K562 (cell line): ENCODE measurements around the gene PHYHIPL. TPM values are rescaled to one million over a fixed set of nuclear protein-coding genes. Genes with fewer than 3 reads are reported as not detected.

Experiments
- ATAC-seq: fragments of 200-7000 bp; cut with Tn5 transposase; 3 replicates; pipeline ENCODE4 v1.9.1; 2020; ENCODE audit warnings: moderate library complexity
- BruUV-seq: library from RNA; stranded (reverse); fragments of 400-500 nt; replicated peaks from 2 replicates; lab custom pipeline; 2021; lab: Mats Ljungman, UMichigan
- CTCF ChIA-PET: fragments of 300-600 bp; formaldehyde crosslinking; extraction: SDS; loops from one replicate; lab custom pipeline; 2021; ENCODE audit warnings: low intra/inter-chr PET ratio; lab: Yijun Ruan, JAX
- POLR2A ChIA-PET: fragments of 300-600, 350-650 bp; sonication (Branson Sonifier 250); formaldehyde crosslinking; extraction: SDS; loops from one replicate; lab custom pipeline; 2021; ENCODE audit warnings: antibody characterized with exemption, inconsistent platforms; lab: Yijun Ruan, JAX
- DNase-seq, 4 experiments: peaks; one replicate each; pipeline versions ENCODE4 v3.0.0 to v3.0.0-alpha.2; 2011 to 2018; ENCODE audit warnings: low spot score in 3 of 4, mixed read lengths in 3 of 4; ENCODE audit errors: extremely low read depth in 1 of 4
- FAIRE-seq: peaks from 2 replicates; lab custom pipeline; 2011; peaks lifted over from hg19 to GRCh38; lab: Jason Lieb, UNC
- H2AFZ ChIP-seq: 2 replicates; pipeline ENCODE4 v1.6.0; 2011; ENCODE audit warnings: low read depth, low read length, control low read depth, inconsistent platforms
- H3K27ac ChIP-seq: fragments of 200-600 bp; 3 replicates; pipeline ENCODE4 v1.8.0; 2011; ENCODE audit warnings: low read depth, mild to moderate bottlenecking, control low read depth, inconsistent platforms, low read length, moderate library complexity, mixed read lengths; ENCODE audit errors: extremely low read depth
- H3K27me3 ChIP-seq, 2 experiments: fragments of 300-600 bp in 1 of 2; 2 replicates in 1 of 2; 3 replicates in 1 of 2; pipeline versions ENCODE4 v1.6.0 to v1.8.0; 2011; ENCODE audit warnings: inconsistent platforms in 2 of 2, low read length in 2 of 2, mild to moderate bottlenecking in 1 of 2, mixed read lengths in 1 of 2, moderate library complexity in 1 of 2; ENCODE audit not compliant: control insufficient read depth in 2 of 2, insufficient read depth in 2 of 2
- H3K36me3 ChIP-seq: fragments of 300-600 bp; 3 replicates; pipeline ENCODE4 v1.8.0; 2011; ENCODE audit warnings: mild to moderate bottlenecking, low read length, inconsistent platforms; ENCODE audit not compliant: control insufficient read depth, insufficient read depth
- H3K4me1 ChIP-seq, 2 experiments: fragments of 200-600 bp in 1 of 2; replicated peaks in 1 of 2; 2 replicates in 1 of 2; 3 replicates in 1 of 2; pipeline versions ENCODE4 v1.5.1 to v1.8.0; 2011; ENCODE audit warnings: inconsistent platforms in 2 of 2, low read length in 2 of 2, mild to moderate bottlenecking in 1 of 2, mixed read lengths in 1 of 2, moderate library complexity in 1 of 2; ENCODE audit not compliant: control insufficient read depth in 2 of 2, insufficient read depth in 2 of 2
- H3K4me2 ChIP-seq: 2 replicates; pipeline ENCODE4 v1.6.1; 2011; ENCODE audit warnings: low read length, control low read depth, inconsistent platforms, mixed read lengths; ENCODE audit not compliant: insufficient read depth
- H3K4me3 ChIP-seq: fragments of 200-600 bp; sonication (generic), shearing (Covaris generic); 2 replicates; pipeline ENCODE4 v1.5.1; 2016; ENCODE audit warnings: control low read depth, inconsistent platforms
- H3K79me2 ChIP-seq: fragments of 200-600 bp; 3 replicates; pipeline ENCODE4 v1.8.0; 2011; ENCODE audit warnings: low read length, inconsistent platforms; ENCODE audit not compliant: control insufficient read depth, insufficient read depth
- H3K9ac ChIP-seq, 2 experiments: 2 replicates each; pipeline versions ENCODE4 v1.6.0 to v1.6.1; 2011; ENCODE audit warnings: low read depth in 2 of 2, low read length in 2 of 2, control low read depth in 1 of 2, inconsistent platforms in 1 of 2, mild to moderate bottlenecking in 1 of 2, mixed read lengths in 1 of 2; ENCODE audit not compliant: insufficient read depth in 1 of 2
- H3K9me1 ChIP-seq: one replicate; pipeline ENCODE4 v1.6.0; 2011; ENCODE audit warnings: inconsistent platforms, mild to moderate bottlenecking, low read length, moderate library complexity; ENCODE audit not compliant: control insufficient read depth, insufficient read depth
- H3K9me3 ChIP-seq: replicated peaks from 2 replicates; pipeline ENCODE4 v1.5.1; 2011; ENCODE audit warnings: low read depth, low read length, inconsistent platforms; ENCODE audit not compliant: control insufficient read depth, insufficient read depth
- H4K20me1 ChIP-seq: replicated peaks from 2 replicates; pipeline ENCODE4 v1.6.1; 2011; ENCODE audit warnings: low read length, inconsistent platforms, mixed read lengths; ENCODE audit not compliant: control insufficient read depth, insufficient read depth
- CBFA2T2 ChIP-seq: fragments of 450-650 bp; conservative IDR thresholded peaks from 2 replicates; pipeline ENCODE4 v1.6.1; 2017; ENCODE audit warnings: mild to moderate bottlenecking
- CBX1 ChIP-seq: sonication (generic); IDR thresholded peaks from 2 replicates; pipeline ENCODE4 v1.6.1; 2016; ENCODE audit warnings: antibody characterized with exemption, low read depth, mild to moderate bottlenecking
- COPS2 ChIP-seq: fragments of 450-650 bp; conservative IDR thresholded peaks from 2 replicates; pipeline ENCODE4 v1.6.1; 2016; ENCODE audit warnings: mild to moderate bottlenecking, moderate library complexity
- DLX4 ChIP-seq: fragments of 250-450 bp; sonication (Bioruptor Pico); IDR thresholded peaks from 2 replicates; pipeline ENCODE4 v1.6.1; 2021; ENCODE audit warnings: mild to moderate bottlenecking
- ELF1 ChIP-seq: fragments of 200-800 bp; sonication (Bioruptor generic); IDR thresholded peaks from 2 replicates; pipeline ENCODE4 v1.6.1; 2016; ENCODE audit warnings: missing genetic modification characterization, missing compliant biosample characterization
- ESRRA ChIP-seq: fragments of 450-650 bp; IDR thresholded peaks from 2 replicates; pipeline ENCODE4 v1.6.1; 2014; ENCODE audit warnings: low read depth, mild to moderate bottlenecking, moderate library complexity, borderline replicate concordance
- ETV5 ChIP-seq: sonication (generic); formaldehyde crosslinking; IDR thresholded peaks from 2 replicates; pipeline ENCODE4 v1.4.0; 2020; ENCODE audit warnings: low read depth, mild to moderate bottlenecking, missing genetic modification reagents
- POLR2H ChIP-seq: IDR thresholded peaks from 2 replicates; pipeline ENCODE4 v1.6.1; 2016; ENCODE audit warnings: missing genetic modification characterization, low read depth, mild to moderate bottlenecking, control low read depth, missing compliant biosample characterization, moderate library complexity
- RUNX1 ChIP-seq: sonication (generic); IDR thresholded peaks from 2 replicates; pipeline ENCODE4 v1.6.1; 2016; ENCODE audit warnings: antibody characterized with exemption, low read depth
- SAFB ChIP-seq: fragments of 200-400 bp; formaldehyde crosslinking; IDR thresholded peaks from 2 replicates; pipeline ENCODE4 v1.6.1; 2017; ENCODE audit warnings: low read depth, low read length, borderline replicate concordance
- SIRT6 ChIP-seq: IDR thresholded peaks from one replicate; pipeline ENCODE4 v1.6.1; 2012; ENCODE audit warnings: low read depth, mild to moderate bottlenecking, control low read depth, inconsistent platforms, low read length, moderate library complexity
- STAT5A ChIP-seq: IDR thresholded peaks from 2 replicates; pipeline ENCODE4 v1.6.1; 2012; ENCODE audit warnings: low read length, inconsistent platforms, borderline replicate concordance
- ZC3H11A ChIP-seq: IDR thresholded peaks from 2 replicates; pipeline ENCODE4 v1.6.1; 2012; ENCODE audit warnings: low read depth, low read length, improper control_type of control experiment
- ZFP1 ChIP-seq: fragments of 450-650 bp; formaldehyde crosslinking; IDR thresholded peaks from 2 replicates; pipeline ENCODE4 v1.4.0; 2020; ENCODE audit warnings: mild to moderate bottlenecking, mixed read lengths
- ZNF12 ChIP-seq: sonication (generic); formaldehyde crosslinking; IDR thresholded peaks from 2 replicates; pipeline ENCODE4 v1.4.0; 2020; ENCODE audit warnings: mild to moderate bottlenecking, missing genetic modification reagents
- ZNF609 ChIP-seq: sonication (generic); formaldehyde crosslinking; IDR thresholded peaks from 2 replicates; pipeline ENCODE4 v1.8.1; 2023; ENCODE audit warnings: missing genetic modification reagents, mild to moderate bottlenecking, borderline replicate concordance
- WGBS: fragments of 100-300 bp; shearing (Covaris generic); methylation state at CpG from one replicate; pipeline ENCODE4 v1.1.6; 2016; ENCODE audit warnings: low coverage, mixed read lengths; ENCODE audit not compliant: insufficient coverage; ENCODE audit errors: missing lambda C conversion rate; 5-methylcytosine and 5-hydroxymethylcytosine counted together
- in situ Hi-C: fragments of 300-500 bp; cut with MboI; formaldehyde crosslinking; loops from 4 replicates; pipeline ENCODE4 v1.15.0; 2018; ENCODE audit warnings: inconsistent platforms, mixed read lengths
- intact Hi-C: fragments of 100-400 bp; cut with micrococcal nuclease; formaldehyde crosslinking; loops from 2 replicates; pipeline ENCODE4 v1.14.2; 2022
- polyA plus RNA-seq, 8 experiments: library from polyadenylated mRNA; depleted of rRNA in 4 of 8; stranded (reverse) in 5 of 8; unstranded in 3 of 8; fragments of >200 nt; fragmentation: Nextera tagmentation in 2 of 8; fragmentation: Illumina TruSeq in 1 of 8; extraction: Ambion mirVana in 2 of 8; extraction: Trizol in 1 of 8; gene quantifications; 2 replicates each; pipeline versions ENCODE4 v1.2.1 to v1.2.3, GENCODE V29; 2011 to 2014; ENCODE audit warnings: inconsistent platforms in 1 of 8, missing spikeins in 1 of 8
- total RNA-seq, 7 experiments: library from RNA; depleted of rRNA in 6 of 7; stranded (reverse); fragments of >200 nt in 6 of 7; fragmentation: Illumina TruSeq in 2 of 7; extraction: Trizol in 2 of 7; gene quantifications; 2 replicates each; pipeline versions ENCODE4 v1.2.1 to v1.2.3, GENCODE V29; 2011 to 2021; ENCODE audit warnings: low replicate concordance in 1 of 7

The PHYHIPL gene
- total and polyA plus RNA-seq, 9 of the 15 experiments (the other 6 are each of a cell fraction or from before 2014, with no cell fraction given), result not detected

DNA sequence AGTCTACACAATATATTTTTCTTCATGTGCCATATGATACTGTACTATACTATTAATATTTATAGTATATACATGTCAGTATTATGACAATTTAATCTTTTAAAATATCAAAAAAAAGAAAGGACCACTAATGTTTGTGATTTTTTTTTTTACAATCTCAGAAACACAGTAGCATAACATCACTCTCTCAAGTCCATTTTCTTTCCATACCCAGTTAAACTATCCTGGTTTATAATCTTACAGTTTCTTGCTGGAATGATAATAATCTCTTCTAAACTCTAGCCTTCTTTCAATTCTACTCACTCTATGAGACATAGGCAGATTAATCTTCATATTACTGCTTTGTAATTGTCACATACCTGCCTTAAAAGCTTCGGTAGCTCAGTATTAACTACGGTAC lies 8.9 kb upstream of the PHYHIPL start:
- Histone ChIP-seq H3K9ac (no peak overlapping the region), H3K36me3 (no peaks in the 10 kb centered on the region), H3K4me1 (no peaks in the 10 kb centered on the region), H3K9me1 (no peaks in the 10 kb centered on the region), H3K27ac (no peak overlapping the region), H4K20me1 (no peaks in the 10 kb centered on the region), H3K27me3 (no peaks in the 10 kb centered on the region), H3K4me3 (no peak overlapping the region), H3K4me2 (no peak overlapping the region), H3K9me3 (0 out of 2 replicates have a peak, but pooled peaks cover 2% of the 10 kb centered on the region), H2AFZ (no peak overlapping the region), H3K79me2 (no peaks in the 10 kb centered on the region)
- in situ Hi-C loops, result no loop called here
- ATAC-seq (no peak), DNase-seq (no peak), FAIRE-seq (no peak)
- no TSS peak for BruUV-seq
- CTCF ChIA-PET, result no interaction called here
- intact Hi-C loops, result no loop called here
- no peak for TF ChIP-seq CBFA2T2
- TF ChIP-seq SIRT6, result no peak
- TF ChIP-seq ZC3H11A, result no peak
- TF ChIP-seq ESRRA, result no peak
- no peak for TF ChIP-seq RUNX1
- no peak for TF ChIP-seq COPS2
- TF ChIP-seq ELF1, result no peak
- no peak for TF ChIP-seq CBX1
- TF ChIP-seq ETV5 (CRISPR knock-in tag), result no peak
- TF ChIP-seq STAT5A, result no peak
- TF ChIP-seq SAFB, result no peak
- no peak for TF ChIP-seq ZNF12 (CRISPR knock-in tag)
- no peak for TF ChIP-seq ZFP1 (CRISPR knock-in tag)
- no peak for TF ChIP-seq POLR2H (tag)
- TF ChIP-seq DLX4 (CRISPR knock-in tag), result no peak
- TF ChIP-seq ZNF609 (CRISPR knock-in tag), result no peak
- 0% methylated on average over 2 of the region's 2 CpGs for WGBS
- POLR2A ChIA-PET, result no interaction called here
